Suppressor macrophage (primary cell): ENCODE results near the gene DHCR7.
A peak's percentile ranks its signal among the peaks of the same experiment; 100 is the strongest.

Experiments used
- DNase-seq, 4 experiments: peaks; one replicate each; pipeline ENCODE4 v3.0.0-alpha.2; 2020 to 2022

DHCR7 gene

DNA sequence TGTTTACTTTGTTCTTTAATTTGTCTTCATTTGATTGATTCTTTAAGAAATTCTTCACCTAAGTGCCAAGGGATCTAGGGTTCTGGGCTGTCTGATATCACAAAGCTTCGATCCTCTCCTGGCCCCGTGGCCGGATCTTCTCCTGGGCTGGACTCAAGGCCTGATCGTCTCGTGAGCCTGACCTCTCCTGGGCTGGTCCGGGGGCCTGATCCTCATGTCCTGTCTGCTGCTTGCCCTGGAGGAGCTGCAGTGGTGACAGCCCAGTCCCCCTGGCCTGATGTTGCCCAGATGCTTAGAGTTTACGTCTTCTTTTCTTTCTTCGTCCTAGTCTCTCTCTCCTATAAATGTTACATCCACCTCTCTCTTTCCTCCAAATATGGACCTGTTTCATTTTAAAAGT, 8.1 kb upstream of the DHCR7 start:
- DNase-seq: no peak

DNA sequence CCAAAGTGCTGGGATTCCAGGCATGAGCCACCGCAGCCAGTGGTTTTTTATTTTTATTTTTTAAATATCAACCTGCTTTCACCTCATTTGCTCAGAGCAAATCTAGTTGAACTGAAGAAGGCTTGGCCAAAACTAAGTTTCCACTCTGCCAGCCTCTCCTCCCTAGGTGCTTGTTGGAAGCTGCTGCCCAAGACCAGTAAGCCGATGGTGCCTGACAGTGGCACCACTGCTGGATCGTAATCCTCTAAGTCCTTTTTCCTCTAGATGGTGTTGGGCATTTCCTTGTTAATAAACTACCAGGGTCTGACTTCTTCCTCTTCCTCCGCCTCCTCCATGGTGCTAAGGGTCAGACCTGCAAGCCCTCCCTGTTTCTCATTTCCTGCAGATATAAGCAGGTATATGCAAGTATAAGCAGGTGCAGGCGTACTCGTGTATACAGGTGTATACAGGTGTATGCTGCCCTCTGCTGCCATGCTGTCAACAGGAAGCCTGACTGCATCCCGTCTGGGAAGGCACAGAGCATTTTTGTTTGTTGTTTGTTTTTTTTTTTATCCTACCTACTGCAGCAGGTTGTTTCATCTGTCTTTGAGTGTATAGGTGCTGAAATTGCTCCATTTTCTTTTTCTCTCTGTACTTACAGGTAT, 6.4 kb upstream of the DHCR7 start:
- DNase-seq: no peak

DNA sequence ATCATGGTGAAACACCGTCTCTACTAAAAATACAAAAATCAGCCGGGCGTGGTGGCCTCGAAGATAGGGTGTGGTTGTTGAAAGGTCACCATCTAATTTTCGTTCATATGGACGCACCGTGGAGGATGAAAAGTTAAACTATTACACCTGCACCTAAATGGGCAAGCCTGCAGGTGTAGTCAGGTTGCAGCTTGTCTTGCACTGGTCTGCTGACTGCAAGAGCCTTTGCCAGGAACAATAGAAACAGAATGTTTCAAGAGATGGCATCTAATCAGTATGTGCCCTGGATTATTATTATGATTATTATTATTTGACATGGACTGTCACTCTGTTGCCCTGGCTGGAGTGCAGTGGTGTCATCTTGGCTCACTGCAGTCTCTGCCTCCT, 5.7 kb upstream of the DHCR7 start:
- no peak for DNase-seq

DNA sequence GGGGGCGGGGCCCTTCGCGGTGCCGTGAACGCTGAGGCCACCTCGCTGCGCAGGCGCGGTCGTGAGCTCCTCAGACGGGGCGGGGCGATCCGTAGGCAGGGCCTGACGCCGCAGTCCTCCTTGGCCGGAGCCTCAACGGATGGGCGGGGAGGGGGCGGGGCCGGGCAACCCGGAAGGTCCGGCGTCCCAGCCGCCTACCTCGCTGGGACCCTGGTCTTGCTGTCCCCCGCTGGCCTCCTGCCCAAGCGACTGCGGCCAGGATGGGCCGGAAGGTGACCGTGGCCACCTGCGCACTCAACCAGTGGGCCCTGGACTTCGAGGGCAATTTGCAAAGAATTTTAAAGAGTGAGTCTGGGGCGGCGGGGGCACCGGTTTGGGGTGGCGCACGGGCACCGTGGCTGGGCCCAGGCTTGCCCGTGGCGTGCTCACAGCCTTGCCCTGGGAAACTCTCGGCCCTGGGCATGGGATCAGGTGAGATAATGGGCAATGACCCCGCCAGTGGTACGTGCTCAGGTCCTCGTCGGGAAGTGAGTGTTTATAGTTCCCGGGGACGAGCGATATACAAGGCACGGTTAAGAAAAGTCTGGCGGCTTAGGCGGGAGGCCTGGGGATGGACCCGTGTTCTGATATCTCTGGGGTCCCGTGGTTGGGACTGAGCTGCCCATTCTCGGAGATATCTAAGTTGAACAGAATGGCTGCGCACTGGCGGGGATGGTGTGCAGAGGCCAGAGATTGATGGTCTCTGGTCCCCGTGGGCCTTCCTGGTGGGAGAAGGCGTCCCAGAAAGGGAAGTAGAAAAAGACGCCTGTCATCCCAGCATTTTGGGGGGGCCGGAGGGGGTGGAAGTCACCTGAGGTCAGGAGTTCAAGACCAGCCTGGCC, 5.1 kb upstream of the DHCR7 start, which contains the start of gene NADSYN1:
Gene NADSYN1, plus strand, starts transcription at position 167 of the 881 bp plus-strand sequence. Its CDS starts 94 bp downstream, at position 261.
- peak; percentile 98 to 100 (median 98) for DNase-seq

DNA sequence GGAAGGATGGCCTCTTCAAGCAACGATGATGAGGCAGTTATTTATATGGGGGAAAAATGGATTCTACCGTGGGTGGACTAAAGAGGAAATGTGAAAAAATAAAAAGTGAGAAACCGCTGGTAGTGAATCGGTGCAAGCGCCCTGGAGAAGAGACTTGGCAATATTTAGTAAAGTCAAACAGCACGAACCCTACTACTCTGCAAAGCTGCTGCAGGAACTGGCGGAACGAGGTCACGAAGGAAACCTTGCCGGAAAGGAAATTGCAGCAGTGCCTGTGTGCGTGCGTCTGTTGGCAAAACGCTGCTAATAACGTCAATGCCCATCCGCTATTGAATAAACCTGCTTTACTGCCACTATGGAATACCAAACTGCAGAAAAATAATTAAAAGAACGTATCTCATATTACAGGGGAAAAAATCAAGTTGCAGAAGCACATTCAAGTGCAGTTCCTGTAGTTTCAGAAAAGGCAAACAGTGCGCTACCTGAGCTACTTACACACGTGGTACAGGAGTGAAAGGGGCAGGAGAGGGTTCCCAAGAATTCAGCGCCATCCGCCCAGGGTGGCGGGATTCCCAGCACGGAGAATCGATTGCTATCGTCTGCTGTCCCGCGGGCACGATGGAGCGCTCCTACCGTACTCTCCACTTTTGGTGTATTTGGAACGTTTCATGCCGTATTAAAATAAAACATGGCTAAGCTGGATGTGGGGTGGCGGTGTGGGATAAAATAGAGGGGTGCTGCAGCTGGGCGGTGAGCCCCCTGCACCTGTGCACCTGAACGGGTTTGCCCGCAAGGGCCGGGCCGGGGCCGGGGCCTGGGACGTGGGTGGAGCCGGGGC, 4.2 kb upstream of the DHCR7 start:
- DNase-seq: peak; percentile 81 to 89 (median 83)

DNA sequence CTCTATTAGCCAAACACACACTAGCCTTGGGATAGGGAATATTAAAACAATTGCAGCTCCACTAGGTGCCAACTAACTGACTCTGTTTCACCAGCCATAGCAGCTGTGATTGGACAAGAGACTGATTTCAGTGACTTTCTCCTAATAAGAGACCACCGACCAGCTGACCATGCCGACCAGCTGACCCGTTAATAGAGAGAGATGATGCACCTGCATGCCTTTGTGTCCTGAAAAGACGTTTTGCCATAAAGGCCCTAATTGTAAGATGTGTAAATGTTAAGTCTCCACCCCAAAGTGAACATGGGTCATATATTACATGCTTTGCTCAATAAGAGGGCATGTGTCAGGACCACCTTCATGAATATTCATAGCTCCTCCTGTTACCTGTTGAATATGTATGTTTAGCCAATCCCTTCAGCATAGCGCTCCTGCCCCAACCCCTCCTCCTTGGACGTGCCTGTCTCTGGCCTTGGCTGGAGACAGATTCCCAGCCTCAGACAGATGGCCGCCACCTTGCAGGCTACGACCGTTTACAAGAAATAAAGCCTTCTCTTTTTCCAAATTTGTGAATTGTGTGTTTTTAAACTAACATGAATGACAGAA, 3.5 kb upstream of the DHCR7 start:
- no peak for DNase-seq

DNA sequence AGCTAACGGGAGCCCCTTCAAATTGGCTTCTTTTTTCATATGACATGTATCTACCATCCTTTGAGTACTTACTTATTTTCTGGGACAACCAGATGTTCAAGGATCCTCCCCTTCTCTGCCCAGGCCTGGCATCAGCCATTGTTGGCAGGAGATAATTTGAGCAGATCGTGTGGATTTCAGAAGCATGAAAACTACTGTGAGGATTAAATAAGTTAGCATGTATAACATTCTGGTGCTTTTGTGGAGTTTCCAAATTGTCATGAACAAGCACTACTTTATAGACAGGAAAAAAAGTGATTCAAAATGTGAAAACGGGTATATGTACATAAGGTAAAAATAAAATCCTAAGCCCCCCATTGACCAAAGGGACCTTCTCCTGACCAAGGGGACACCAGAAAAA, 2.7 kb upstream of the DHCR7 start:
- no peak for DNase-seq

DNA sequence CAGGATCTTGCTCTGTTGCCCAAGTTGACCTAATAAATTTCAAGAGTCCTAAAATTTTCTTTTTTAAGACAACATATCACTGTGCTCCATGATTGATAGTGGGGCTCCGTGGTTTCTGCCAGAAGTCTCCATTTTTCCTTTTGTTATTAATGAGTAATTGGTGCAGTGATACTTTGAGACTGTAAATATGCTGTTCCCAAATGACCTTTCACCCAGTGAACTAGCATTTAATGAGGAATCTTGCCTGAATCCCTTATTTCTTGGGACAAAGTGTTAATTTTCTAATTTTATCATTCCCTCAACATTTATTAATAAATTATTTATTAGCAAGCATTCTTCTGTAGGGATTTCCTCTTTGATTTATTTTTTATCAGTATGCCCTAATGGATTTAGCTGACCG, 2.3 kb upstream of the DHCR7 start:
- no peak for DNase-seq

DNA sequence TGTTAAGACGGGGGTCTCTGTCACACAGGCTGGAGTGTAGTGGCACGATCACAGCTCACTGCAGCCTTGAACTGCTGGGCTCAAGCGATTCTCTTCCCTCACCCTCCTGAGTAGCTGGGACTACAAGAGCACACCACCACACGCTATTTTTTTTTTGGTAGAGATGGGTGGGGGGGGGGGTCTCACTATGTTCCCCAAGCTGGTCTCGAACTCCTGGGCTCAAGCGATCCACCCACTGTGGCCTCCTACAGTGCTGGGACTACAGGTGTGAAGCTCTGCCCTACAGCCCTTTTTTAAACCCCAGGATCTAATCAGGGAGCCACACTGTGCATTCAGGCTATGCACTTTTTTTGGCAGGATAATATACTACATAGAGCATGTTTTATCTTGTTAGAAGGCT, 1.4 kb upstream of the DHCR7 start:
- no peak for DNase-seq

DNA sequence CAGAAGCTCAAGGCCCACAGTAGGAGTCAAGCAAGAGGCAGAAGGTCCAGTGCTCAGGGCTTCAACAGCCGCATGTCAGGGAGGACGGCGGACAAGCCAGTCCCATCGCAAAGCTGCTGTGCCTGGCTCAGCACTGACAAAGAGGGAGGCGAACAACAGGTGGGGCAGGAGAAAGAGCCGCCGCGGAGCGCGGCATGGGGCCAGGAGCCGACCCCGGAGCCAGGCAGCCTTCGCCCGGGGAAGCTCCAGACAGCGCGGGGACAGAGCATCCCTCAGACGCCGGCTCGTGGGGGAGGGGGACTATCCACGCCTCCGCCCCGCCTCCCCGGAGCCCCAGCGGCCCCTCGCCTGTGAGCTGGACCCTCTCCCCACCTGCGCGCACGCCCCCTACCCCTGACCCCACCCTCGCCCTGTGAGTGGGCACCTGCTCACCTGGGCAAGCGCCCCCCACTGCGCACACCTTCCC, 369 bp downstream of the DHCR7 start:
- DNase-seq: peak in 3 of 4 experiments; percentile 8 to 31 (median 14)

DNA sequence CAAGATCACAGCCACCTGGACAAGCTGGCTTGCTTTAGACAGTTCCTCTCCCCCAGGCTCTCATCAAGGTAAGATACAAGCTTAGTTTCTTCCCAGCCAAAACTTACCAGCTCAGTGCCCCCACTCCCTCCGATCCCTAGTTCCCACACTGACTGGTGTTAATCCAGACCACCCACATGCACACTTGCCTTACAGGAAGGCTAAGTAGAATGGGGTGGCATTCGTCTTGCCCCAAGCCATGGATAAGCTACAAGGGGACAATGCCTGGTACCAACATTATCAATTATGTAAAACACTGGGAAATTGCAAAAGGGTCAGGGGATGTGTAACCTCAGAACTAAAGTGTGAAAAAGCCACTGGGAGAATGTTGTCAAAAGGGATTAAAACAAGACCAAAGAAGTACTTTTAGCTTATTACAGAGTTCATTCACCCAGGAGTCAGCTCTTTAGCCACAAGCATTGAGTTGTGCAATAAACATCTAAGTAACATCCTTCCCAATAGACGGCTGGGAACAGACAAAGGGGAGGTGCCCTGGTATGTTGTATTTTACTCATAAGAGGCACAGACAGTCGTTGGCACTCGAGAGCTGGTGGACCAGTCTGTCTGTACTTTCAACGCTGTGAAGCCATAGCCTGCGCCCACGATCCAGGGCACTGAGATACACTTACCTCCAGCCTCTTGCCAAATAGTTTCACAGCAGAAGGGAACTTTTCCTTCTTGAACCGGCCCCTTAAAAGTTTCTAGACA, 1.1 kb downstream of the DHCR7 start:
- peak; percentile 79 to 85 (median 82) for DNase-seq

DNA sequence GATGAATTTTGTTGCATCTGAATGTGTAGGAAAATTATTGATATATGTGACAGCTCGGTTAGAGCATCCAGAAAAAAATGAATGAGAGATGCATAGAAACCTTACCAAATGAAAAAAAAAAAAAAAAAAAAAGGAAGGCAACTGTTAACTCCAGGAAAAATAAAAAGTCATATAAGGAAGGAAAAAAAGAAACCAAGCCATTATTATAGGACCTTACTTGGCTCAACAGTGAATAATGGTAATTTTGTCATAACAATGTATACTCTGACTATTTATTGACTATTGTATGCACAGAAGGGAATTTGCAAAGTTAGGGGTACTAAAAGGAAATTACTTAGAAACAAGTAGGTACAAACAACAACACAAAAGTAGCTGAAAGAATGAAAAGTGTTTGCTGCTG, 2.0 kb downstream of the DHCR7 start:
- no peak for DNase-seq

DNA sequence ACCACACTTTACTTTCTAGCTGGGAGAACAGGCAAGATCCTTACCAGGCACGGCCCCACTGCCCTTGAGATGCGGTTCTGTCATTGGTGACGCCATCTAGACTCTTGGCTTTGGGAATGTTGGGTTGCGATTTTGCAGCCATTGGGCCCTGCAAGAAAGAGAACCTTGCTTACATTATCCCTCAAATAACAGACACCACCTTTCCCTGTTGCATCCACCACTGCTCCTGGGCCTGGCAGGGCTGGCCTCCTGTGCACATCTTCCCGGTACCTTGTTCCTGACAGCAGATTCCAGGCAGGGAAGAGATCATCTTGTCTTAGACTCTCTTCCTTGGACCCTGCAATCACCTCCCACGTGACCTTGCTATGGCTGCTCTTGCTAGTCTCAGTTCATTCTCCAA, 3.4 kb downstream of the DHCR7 start:
- DNase-seq: no peak

DNA sequence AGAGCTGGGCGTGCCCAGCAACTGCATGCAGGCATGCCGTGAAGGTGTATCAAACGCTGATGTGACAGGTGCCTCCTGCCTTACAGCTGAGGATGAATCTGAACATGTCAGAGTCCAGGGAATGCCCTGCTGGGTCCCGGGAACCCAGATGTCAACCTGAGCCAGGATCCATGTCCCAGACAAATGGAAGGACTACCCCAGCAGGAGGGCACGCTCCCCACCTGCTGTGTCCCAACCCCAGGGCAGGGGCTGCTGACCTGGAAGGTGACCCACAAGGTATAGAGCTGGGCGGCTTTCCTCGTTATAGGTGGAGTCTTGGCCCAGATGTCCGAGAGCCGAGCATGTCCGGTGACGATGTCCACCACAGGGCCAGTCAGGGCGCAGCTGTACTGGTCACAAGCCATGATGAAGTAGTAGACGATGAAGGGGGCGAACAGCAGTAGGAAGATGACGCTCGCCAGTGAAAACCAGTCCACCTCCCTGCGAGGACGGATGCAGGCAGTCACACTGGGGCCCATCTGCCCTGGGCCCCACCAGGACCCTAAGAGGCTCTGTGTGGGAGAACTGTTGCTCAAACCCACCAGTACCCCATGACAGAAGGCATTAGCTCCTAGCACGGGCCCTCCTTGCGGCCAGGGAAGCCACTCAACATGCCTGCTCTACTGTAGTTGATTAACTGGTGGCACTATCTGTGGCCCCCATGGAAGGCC, 4.3 kb downstream of the DHCR7 start:
- DNase-seq: no peak

DNA sequence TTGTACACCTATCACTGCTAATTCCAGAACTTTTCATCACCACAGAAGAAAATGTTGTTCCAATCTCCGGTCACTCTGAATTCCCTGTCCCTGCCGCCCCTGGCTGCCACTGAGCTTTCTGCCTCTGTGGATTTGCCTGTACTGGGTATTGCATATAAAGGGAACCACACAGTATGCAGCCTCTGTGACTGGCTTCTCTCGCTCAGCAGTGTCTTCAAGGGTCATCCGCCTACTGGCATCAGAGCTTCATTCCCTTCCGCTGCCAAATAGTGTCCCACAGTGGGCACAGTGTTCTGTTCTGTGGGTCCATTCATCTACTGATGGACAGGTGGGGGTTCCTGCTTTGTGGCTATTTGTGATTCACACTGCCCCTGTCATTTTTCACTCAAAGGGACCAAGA, 5.3 kb downstream of the DHCR7 start:
- DNase-seq: no peak

DNA sequence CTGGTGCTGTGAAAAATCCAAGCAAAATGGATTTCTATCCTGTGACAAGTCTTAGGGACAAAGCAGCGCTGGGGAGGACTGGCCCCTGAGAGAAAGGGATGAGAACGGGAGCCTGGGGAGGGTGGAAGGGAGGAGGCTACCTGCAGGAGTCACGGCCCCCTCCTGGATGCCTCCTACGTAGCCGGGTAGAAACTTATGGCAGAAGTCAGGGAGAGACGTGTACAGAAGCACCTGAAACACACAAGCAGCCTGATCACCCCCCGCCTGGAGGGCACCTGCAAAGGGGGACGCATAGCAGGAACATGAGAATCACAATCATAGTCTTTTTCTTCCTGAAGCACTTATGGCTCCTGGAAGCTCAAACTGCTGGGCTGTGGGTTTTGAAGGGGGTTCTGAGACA, 6.1 kb downstream of the DHCR7 start:
- DNase-seq: no peak

DNA sequence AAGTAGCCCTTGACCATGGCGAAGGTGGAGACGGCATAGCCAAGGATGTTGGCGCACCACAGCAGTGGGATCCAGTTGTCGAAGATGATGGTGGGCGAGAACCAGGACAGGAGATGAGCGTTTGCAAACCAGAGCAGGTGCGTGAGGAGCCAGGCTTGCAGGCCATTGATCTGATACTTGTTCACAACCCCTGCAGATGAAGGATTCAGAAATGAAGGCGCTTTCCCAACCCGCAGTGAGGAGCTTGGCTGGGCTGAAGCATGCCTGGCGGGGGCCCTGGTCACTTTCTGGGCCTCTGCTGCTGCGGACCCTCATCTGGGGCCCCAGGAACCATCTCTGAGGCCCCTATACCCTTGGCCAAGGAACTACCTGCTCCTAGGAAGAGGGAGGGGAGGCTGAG, 6.9 kb downstream of the DHCR7 start:
- DNase-seq: no peak

DNA sequence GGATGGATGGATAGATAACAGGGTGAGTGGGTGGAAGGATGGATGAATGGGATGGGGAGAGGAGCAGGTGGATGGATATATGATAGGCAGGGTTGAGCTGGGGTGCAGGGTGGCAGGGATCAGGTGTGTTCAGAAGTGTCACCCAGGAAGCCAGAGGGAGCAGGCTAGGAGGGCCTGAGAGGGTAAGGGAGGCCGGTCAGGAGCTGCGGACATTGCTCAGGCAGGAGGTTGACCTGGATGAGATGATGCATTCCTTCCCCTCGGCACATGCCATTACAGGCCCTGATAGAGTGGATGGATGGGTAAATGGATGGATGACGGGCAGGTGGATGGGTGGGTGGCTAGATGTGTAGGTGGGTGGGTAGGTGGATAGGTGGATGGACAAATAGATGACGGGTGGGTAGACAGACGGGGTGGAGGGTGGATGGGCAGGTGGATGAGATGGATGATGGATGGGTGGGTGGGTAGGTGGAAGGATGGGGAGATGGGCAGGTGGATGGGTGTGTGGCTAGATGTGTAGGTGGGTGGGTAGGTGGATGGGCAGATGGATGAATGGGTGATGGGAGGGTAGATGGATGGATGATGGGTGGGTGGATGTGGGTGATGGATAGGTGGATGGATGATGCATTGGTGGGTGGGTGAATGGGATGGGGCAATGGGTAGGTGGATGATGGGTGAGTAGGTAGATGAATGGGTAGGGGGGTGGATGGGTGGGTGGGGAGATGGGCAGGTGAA, 8.0 kb downstream of the DHCR7 start:
- DNase-seq: no peak

DNA sequence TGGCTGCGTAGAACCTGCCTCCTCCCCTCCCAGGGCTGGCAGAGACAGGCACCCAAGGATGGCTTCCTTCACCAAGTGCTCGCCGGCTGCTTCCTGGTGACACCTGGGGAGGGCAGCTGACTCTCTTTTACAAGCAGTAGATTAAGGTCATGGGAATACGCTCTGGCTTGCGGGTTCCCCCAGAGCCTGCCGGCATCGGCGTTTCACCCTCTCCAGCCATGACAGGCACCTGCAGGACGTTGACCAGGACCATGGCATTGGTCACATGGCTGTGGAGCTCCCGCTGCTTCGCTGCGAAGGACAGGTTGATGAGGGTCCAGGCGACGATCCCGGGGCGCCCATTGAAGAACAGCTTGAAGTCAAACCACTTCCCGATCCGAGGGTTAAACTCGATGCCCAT, 9.5 kb downstream of the DHCR7 start:
- no peak for DNase-seq

DNA sequence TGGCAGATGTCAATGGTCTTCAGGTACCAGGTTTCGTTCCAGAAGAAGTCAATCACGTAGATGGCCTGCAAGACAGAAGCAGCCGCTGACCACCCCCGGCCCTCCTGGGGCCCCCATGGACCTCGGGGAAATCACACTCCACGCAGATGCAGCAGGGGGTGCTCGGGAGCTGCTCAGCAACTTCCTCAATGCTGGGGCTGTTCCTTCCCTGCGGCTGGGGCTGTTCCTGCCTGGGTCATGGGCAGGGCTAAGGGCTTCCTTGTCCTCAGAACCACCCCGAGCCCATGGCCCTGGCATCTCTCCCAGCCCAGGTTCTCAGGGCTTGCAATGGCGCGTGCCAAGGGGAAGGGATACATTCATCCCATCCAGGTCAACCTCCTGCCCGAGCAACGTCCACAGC, 10.3 kb downstream of the DHCR7 start:
- peak in 3 of 4 experiments; percentile 11 to 48 (median 31) for DNase-seq
